ENCODE measurements around the gene PPP2R2C.

Gene PPP2R2C

GRCh38 chr4:6308899-6309643 is 163.3 kb downstream of the PPP2R2C start (continued):
- TF ChIP-seq ZNF280D (tag by site-specific recombination; IDR thresholded peaks at IDR 0.05) (no peak), PRDM4 (tag by site-specific recombination; IDR thresholded peaks at IDR 0.05) (no peak), ZNF654 (tag by site-specific recombination; IDR thresholded peaks at IDR 0.05; ENCODE audit: low read depth) (no peak), ZSCAN30 (tag by site-specific recombination; IDR thresholded peaks at IDR 0.05) (no peak), MEIS1 (CRISPR knock-in tag; IDR thresholded peaks at IDR 0.05; ENCODE audit: borderline replicate concordance) (no peak), EGR2 (tag by site-specific recombination; IDR thresholded peaks at IDR 0.05; ENCODE audit: low read depth) (no peak), ZNF660 (tag by site-specific recombination; IDR thresholded peaks at IDR 0.05) (no peak), ZNF558 (tag by site-specific recombination; IDR thresholded peaks at IDR 0.05) (no peak), ZNF148 (tag by site-specific recombination; IDR thresholded peaks at IDR 0.05; ENCODE audit: borderline replicate concordance) (no peak), KLF16 (tag by site-specific recombination; IDR thresholded peaks at IDR 0.05) (peak; percentile 31; the same call in 1 of the 2 replicates), ZBTB48 (tag by site-specific recombination; IDR thresholded peaks at IDR 0.05) (peak; percentile 20; the same call in 1 of the 2 replicates), YY1 (tag by site-specific recombination; IDR thresholded peaks at IDR 0.05) (no peak), ZNF571 (tag by site-specific recombination; IDR thresholded peaks at IDR 0.05) (no peak), ZNF518A (tag by site-specific recombination; conservative IDR thresholded peaks at IDR 0.05; ENCODE audit: low read depth) (no peak), KLF10 (tag by site-specific recombination; IDR thresholded peaks at IDR 0.05) (no peak), ZNF747 (tag by site-specific recombination; IDR thresholded peaks at IDR 0.05) (no peak), ZNF132 (tag by site-specific recombination; IDR thresholded peaks at IDR 0.05; ENCODE audit: borderline replicate concordance) (no peak), ZNF837 (tag by site-specific recombination; IDR thresholded peaks at IDR 0.05) (no peak), ZNF214 (tag by site-specific recombination; IDR thresholded peaks at IDR 0.05; ENCODE audit: borderline replicate concordance) (no peak), PRDM6 (tag by site-specific recombination; IDR thresholded peaks at IDR 0.05) (no peak), ZNF16 (tag by site-specific recombination; IDR thresholded peaks at IDR 0.05; ENCODE audit: low read depth) (no peak), SP3 (tag by site-specific recombination; IDR thresholded peaks at IDR 0.05) (peak; percentile 43; the same call in 1 of the 2 replicates), ZSCAN5A (tag by site-specific recombination; IDR thresholded peaks at IDR 0.05) (0 out of 2 replicates have a peak, but pooled peaks have one; percentile 55)
